GM23338 (cell line): ENCODE measurements around the gene OR2M5. TPM values are rescaled to one million over a fixed set of nuclear protein-coding genes. Genes with fewer than 3 reads are reported as not detected.

Experiments
- ATAC-seq: fragments of 200-7000 bp; cut with Tn5 transposase; 3 replicates; pipeline ENCODE4 v1.9.1; 2020
- DNase-seq: peaks from one replicate; pipeline ENCODE4 v3.0.0-alpha.2; 2015; ENCODE audit warnings: low spot score
- H2AFZ ChIP-seq: fragments of 200-600 bp; sonication (generic); 2 replicates; pipeline ENCODE4 v1.8.0; 2016; ENCODE audit warnings: antibody characterized with exemption, mild to moderate bottlenecking, moderate library complexity
- H3F3A ChIP-seq: fragments of 200-600 bp; sonication (generic); replicated peaks from 2 replicates; pipeline ENCODE4 v1.8.0; 2017; ENCODE audit warnings: antibody characterized with exemption, mixed run types, low read depth
- H3K27ac ChIP-seq: fragments of 200-600 bp; sonication (generic); 2 replicates; pipeline ENCODE4 v1.6.1; 2016; ENCODE audit warnings: low read depth
- H3K27me3 ChIP-seq: fragments of 200-600 bp; sonication (generic); 2 replicates; pipeline ENCODE4 v1.8.0; 2016; ENCODE audit warnings: mild to moderate bottlenecking, mixed run types, moderate library complexity; ENCODE audit not compliant: insufficient read depth
- H3K36me3 ChIP-seq: fragments of 200-600 bp; sonication (generic); 2 replicates; pipeline ENCODE4 v1.8.0; 2016; ENCODE audit warnings: mild to moderate bottlenecking; ENCODE audit not compliant: insufficient read depth
- H3K4me1 ChIP-seq: fragments of 200-600 bp; sonication (generic); 2 replicates; pipeline ENCODE4 v1.8.0; 2016; ENCODE audit warnings: mild to moderate bottlenecking, moderate library complexity; ENCODE audit not compliant: insufficient read depth
- H3K4me2 ChIP-seq: fragments of 200-600 bp; sonication (generic); 2 replicates; pipeline ENCODE4 v1.7.1; 2017; ENCODE audit warnings: mixed run types
- H3K4me3 ChIP-seq: fragments of 200-600 bp; sonication (generic); 2 replicates; pipeline ENCODE4 v1.6.1; 2016; ENCODE audit warnings: mixed run types
- H3K79me2 ChIP-seq: fragments of 200-600 bp; sonication (generic); replicated peaks from 2 replicates; pipeline ENCODE4 v1.8.0; 2017; ENCODE audit warnings: mild to moderate bottlenecking; ENCODE audit not compliant: insufficient read depth
- H3K9me2 ChIP-seq: fragments of 200-600 bp; sonication (generic); 2 replicates; pipeline ENCODE4 v1.8.0; 2017; ENCODE audit not compliant: insufficient read depth
- H4K20me1 ChIP-seq: fragments of 200-600 bp; sonication (generic); replicated peaks from 2 replicates; pipeline ENCODE4 v1.8.0; 2017; ENCODE audit warnings: mild to moderate bottlenecking; ENCODE audit not compliant: insufficient read depth
- H3K27ac Mint-ChIP-seq: 2 replicates; pipeline ENCODE4 v1.8.0; 2020; ENCODE audit warnings: inconsistent platforms, mild to moderate bottlenecking, moderate library complexity, mixed read lengths
- H3K27me3 Mint-ChIP-seq: 3 replicates; pipeline ENCODE4 v1.8.0; 2022; ENCODE audit warnings: low read depth, mild to moderate bottlenecking, moderate library complexity, mixed read lengths, inconsistent platforms; ENCODE audit not compliant: insufficient read depth, poor library complexity
- H3K36me3 Mint-ChIP-seq: 3 replicates; pipeline ENCODE4 v1.8.0; 2021; ENCODE audit warnings: low read depth, mild to moderate bottlenecking, inconsistent platforms, moderate library complexity, mixed read lengths
- H3K4me1 Mint-ChIP-seq: 3 replicates; pipeline ENCODE4 v1.8.0; 2020; ENCODE audit warnings: mild to moderate bottlenecking, inconsistent platforms, mixed read lengths
- H3K4me3 Mint-ChIP-seq: 3 replicates; pipeline ENCODE4 v1.8.0; 2021; ENCODE audit warnings: moderate library complexity, mild to moderate bottlenecking, inconsistent platforms, mixed read lengths
- H3K9me3 Mint-ChIP-seq: 3 replicates; pipeline ENCODE4 v1.8.0; 2020; ENCODE audit warnings: moderate library complexity, mild to moderate bottlenecking, inconsistent platforms, mixed read lengths
- CREB1 ChIP-seq: fragments of 250-450 bp; sonication (Bioruptor Pico); IDR thresholded peaks from 2 replicates; pipeline ENCODE4 v1.5.0; 2020; ENCODE audit warnings: low read depth, mild to moderate bottlenecking, moderate library complexity
- EZH2 ChIP-seq: fragments of 200-600 bp; sonication (generic); IDR thresholded peaks from one replicate; pipeline ENCODE4 v1.8.0; 2017; ENCODE audit warnings: antibody characterized with exemption, mild to moderate bottlenecking, low read depth; ENCODE audit not compliant: unreplicated experiment
- EZH2phosphoT487 ChIP-seq: fragments of 200-600 bp; sonication (generic); IDR thresholded peaks from one replicate; pipeline ENCODE4 v1.8.1; 2018; ENCODE audit warnings: antibody characterized with exemption; ENCODE audit not compliant: unreplicated experiment
- JUNB ChIP-seq: IDR thresholded peaks from one replicate; pipeline ENCODE4 v1.6.1; 2016; ENCODE audit warnings: antibody characterized with exemption; ENCODE audit not compliant: unreplicated experiment
- NANOG ChIP-seq: IDR thresholded peaks from 2 replicates; pipeline ENCODE4 v1.6.1; 2016; ENCODE audit warnings: antibody characterized with exemption, borderline replicate concordance
- POLR2AphosphoS5 ChIP-seq: IDR thresholded peaks from 2 replicates; pipeline ENCODE4 v1.6.1; 2016; ENCODE audit warnings: antibody characterized with exemption, low read depth
- STAT1 ChIP-seq: IDR thresholded peaks from one replicate; pipeline ENCODE4 v1.6.1; 2016; ENCODE audit warnings: antibody characterized with exemption; ENCODE audit not compliant: unreplicated experiment
- ZNF114 ChIP-seq: fragments of 250-450 bp; sonication (Bioruptor Pico); IDR thresholded peaks from 2 replicates; pipeline ENCODE4 v1.5.0; 2020; ENCODE audit warnings: mild to moderate bottlenecking, moderate library complexity
- ZNF331 ChIP-seq: fragments of 250-450 bp; sonication (Bioruptor Pico); IDR thresholded peaks from 2 replicates; pipeline ENCODE4 v1.5.0; 2020; ENCODE audit warnings: low read depth, mild to moderate bottlenecking, moderate library complexity
- polyA plus RNA-seq: library from polyadenylated mRNA; unstranded; fragments of >200 nt; fragmentation: Nextera tagmentation; extraction: Ambion mirVana; gene quantifications from 2 replicates; pipeline ENCODE4 v1.2.1, GENCODE V29; 2016
- total RNA-seq: library from RNA; depleted of rRNA; stranded (reverse); fragments of >200 nt; shearing (Covaris generic); gene quantifications from 2 replicates; pipeline ENCODE4 v1.2.3, GENCODE V29; 2014
- TF ChIP-seq, protein P1 (sequence below): IDR thresholded peaks from 2 replicates; pipeline ENCODE4 v1.6.1; 2016; ENCODE audit warnings: antibody characterized with exemption
- TF ChIP-seq, protein P2 (sequence below): fragments of 250-450 bp; sonication (Bioruptor Pico); IDR thresholded peaks from 2 replicates; pipeline ENCODE4 v1.5.0; 2020; ENCODE audit warnings: mild to moderate bottlenecking, moderate library complexity
- TF ChIP-seq, protein P3 (sequence below): IDR thresholded peaks from one replicate; pipeline ENCODE4 v1.6.1; 2018; ENCODE audit warnings: antibody characterized with exemption; ENCODE audit not compliant: unreplicated experiment
- TF ChIP-seq, protein P4 (sequence below), 2 experiments: fragments of 200-600 bp in 1 of 2; sonication (generic) in 1 of 2; conservative IDR thresholded peaks; 2 replicates each; pipeline versions ENCODE4 v1.5.1 to v1.6.1; 2016 to 2017; ENCODE audit warnings: antibody characterized with exemption in 2 of 2, low read depth in 2 of 2, mild to moderate bottlenecking in 2 of 2, moderate library complexity in 1 of 2

The OR2M5 gene
- total and polyA plus RNA-seq, 2 experiments from 2014 or later, result not detected

DNA sequence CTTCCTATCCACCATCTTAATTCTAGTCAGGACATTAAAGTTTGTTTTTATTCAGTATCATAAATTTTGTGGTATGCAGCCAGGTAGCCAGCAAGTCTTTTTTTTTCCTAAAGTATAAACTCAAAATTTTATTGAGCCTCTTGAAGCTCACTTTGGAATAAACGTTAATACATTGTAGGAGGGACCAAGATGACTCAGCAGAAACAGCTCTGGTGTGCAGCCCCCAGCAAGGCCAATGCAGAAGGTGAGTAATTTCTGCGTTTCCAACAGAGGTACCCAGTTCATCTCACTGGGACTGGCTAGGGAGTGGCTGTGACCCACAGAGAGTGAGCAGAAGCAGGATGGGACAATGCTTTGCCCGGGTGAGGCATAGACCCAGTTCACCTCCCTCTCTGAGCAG lies 42.4 kb downstream of the OR2M5 start:
- Histone ChIP-seq H3K9me2 (no peaks in the 10 kb centered on the region), H2AFZ (no peak overlapping the region), H3K27me3 (no peaks in the 10 kb centered on the region), H4K20me1 (no peaks in the 10 kb centered on the region), H3K79me2 (no peaks in the 10 kb centered on the region), H3K4me1 (no peaks in the 10 kb centered on the region), H3F3A (no peaks in the 10 kb centered on the region), H3K4me3 (no peak overlapping the region), H3K36me3 (peaks cover 14% of the 10 kb centered on the region), H3K4me2 (no peak overlapping the region), H3K27ac (no peak overlapping the region)
- peaks cover 88% of the 10 kb centered on the region for H3K9me3 Mint-ChIP-seq
- no peak overlapping the region for H3K4me3 Mint-ChIP-seq
- DNase-seq (no peak), ATAC-seq (no peak)
- H3K27me3 Mint-ChIP-seq, result peaks cover 2% of the 10 kb centered on the region
- H3K4me1 Mint-ChIP-seq, result no peaks in the 10 kb centered on the region
- H3K27ac Mint-ChIP-seq, result no peak overlapping the region
- H3K36me3 Mint-ChIP-seq, result peaks cover 41% of the 10 kb centered on the region
- TF ChIP-seq POLR2AphosphoS5 (no peak), NANOG (no peak), CREB1 (CRISPR knock-in tag) (no peak), EZH2phosphoT487 (no peak), STAT1 (no peak), EZH2 (no peak), JUNB (no peak), ZNF114 (no peak), ZNF331 (CRISPR knock-in tag) (no peak)
- TF ChIP-seq, protein P1, sequence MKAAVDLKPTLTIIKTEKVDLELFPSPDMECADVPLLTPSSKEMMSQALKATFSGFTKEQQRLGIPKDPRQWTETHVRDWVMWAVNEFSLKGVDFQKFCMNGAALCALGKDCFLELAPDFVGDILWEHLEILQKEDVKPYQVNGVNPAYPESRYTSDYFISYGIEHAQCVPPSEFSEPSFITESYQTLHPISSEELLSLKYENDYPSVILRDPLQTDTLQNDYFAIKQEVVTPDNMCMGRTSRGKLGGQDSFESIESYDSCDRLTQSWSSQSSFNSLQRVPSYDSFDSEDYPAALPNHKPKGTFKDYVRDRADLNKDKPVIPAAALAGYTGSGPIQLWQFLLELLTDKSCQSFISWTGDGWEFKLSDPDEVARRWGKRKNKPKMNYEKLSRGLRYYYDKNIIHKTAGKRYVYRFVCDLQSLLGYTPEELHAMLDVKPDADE, result no peak
- TF ChIP-seq, protein P2, sequence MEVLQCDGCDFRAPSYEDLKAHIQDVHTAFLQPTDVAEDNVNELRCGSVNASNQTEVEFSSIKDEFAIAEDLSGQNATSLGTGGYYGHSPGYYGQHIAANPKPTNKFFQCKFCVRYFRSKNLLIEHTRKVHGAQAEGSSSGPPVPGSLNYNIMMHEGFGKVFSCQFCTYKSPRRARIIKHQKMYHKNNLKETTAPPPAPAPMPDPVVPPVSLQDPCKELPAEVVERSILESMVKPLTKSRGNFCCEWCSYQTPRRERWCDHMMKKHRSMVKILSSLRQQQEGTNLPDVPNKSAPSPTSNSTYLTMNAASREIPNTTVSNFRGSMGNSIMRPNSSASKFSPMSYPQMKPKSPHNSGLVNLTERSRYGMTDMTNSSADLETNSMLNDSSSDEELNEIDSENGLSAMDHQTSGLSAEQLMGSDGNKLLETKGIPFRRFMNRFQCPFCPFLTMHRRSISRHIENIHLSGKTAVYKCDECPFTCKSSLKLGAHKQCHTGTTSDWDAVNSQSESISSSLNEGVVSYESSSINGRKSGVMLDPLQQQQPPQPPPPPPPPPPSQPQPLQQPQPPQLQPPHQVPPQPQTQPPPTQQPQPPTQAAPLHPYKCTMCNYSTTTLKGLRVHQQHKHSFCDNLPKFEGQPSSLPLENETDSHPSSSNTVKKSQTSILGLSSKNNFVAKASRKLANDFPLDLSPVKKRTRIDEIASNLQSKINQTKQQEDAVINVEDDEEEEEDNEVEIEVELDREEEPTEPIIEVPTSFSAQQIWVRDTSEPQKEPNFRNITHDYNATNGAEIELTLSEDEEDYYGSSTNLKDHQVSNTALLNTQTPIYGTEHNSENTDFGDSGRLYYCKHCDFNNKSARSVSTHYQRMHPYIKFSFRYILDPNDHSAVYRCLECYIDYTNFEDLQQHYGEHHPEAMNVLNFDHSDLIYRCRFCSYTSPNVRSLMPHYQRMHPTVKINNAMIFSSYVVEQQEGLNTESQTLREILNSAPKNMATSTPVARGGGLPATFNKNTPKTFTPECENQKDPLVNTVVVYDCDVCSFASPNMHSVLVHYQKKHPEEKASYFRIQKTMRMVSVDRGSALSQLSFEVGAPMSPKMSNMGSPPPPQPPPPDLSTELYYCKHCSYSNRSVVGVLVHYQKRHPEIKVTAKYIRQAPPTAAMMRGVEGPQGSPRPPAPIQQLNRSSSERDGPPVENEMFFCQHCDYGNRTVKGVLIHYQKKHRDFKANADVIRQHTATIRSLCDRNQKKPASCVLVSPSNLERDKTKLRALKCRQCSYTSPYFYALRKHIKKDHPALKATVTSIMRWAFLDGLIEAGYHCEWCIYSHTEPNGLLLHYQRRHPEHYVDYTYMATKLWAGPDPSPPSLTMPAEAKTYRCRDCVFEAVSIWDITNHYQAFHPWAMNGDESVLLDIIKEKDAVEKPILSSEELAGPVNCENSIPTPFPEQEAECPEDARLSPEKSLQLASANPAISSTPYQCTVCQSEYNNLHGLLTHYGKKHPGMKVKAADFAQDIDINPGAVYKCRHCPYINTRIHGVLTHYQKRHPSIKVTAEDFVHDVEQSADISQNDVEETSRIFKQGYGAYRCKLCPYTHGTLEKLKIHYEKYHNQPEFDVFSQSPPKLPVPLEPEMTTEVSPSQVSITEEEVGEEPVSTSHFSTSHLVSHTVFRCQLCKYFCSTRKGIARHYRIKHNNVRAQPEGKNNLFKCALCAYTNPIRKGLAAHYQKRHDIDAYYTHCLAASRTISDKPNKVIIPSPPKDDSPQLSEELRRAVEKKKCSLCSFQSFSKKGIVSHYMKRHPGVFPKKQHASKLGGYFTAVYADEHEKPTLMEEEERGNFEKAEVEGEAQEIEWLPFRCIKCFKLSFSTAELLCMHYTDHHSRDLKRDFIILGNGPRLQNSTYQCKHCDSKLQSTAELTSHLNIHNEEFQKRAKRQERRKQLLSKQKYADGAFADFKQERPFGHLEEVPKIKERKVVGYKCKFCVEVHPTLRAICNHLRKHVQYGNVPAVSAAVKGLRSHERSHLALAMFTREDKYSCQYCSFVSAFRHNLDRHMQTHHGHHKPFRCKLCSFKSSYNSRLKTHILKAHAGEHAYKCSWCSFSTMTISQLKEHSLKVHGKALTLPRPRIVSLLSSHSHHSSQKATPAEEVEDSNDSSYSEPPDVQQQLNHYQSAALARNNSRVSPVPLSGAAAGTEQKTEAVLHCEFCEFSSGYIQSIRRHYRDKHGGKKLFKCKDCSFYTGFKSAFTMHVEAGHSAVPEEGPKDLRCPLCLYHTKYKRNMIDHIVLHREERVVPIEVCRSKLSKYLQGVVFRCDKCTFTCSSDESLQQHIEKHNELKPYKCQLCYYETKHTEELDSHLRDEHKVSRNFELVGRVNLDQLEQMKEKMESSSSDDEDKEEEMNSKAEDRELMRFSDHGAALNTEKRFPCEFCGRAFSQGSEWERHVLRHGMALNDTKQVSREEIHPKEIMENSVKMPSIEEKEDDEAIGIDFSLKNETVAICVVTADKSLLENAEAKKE, result no peak
- TF ChIP-seq, protein P3, sequence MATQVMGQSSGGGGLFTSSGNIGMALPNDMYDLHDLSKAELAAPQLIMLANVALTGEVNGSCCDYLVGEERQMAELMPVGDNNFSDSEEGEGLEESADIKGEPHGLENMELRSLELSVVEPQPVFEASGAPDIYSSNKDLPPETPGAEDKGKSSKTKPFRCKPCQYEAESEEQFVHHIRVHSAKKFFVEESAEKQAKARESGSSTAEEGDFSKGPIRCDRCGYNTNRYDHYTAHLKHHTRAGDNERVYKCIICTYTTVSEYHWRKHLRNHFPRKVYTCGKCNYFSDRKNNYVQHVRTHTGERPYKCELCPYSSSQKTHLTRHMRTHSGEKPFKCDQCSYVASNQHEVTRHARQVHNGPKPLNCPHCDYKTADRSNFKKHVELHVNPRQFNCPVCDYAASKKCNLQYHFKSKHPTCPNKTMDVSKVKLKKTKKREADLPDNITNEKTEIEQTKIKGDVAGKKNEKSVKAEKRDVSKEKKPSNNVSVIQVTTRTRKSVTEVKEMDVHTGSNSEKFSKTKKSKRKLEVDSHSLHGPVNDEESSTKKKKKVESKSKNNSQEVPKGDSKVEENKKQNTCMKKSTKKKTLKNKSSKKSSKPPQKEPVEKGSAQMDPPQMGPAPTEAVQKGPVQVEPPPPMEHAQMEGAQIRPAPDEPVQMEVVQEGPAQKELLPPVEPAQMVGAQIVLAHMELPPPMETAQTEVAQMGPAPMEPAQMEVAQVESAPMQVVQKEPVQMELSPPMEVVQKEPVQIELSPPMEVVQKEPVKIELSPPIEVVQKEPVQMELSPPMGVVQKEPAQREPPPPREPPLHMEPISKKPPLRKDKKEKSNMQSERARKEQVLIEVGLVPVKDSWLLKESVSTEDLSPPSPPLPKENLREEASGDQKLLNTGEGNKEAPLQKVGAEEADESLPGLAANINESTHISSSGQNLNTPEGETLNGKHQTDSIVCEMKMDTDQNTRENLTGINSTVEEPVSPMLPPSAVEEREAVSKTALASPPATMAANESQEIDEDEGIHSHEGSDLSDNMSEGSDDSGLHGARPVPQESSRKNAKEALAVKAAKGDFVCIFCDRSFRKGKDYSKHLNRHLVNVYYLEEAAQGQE, result no peak
- TF ChIP-seq, protein P4, sequence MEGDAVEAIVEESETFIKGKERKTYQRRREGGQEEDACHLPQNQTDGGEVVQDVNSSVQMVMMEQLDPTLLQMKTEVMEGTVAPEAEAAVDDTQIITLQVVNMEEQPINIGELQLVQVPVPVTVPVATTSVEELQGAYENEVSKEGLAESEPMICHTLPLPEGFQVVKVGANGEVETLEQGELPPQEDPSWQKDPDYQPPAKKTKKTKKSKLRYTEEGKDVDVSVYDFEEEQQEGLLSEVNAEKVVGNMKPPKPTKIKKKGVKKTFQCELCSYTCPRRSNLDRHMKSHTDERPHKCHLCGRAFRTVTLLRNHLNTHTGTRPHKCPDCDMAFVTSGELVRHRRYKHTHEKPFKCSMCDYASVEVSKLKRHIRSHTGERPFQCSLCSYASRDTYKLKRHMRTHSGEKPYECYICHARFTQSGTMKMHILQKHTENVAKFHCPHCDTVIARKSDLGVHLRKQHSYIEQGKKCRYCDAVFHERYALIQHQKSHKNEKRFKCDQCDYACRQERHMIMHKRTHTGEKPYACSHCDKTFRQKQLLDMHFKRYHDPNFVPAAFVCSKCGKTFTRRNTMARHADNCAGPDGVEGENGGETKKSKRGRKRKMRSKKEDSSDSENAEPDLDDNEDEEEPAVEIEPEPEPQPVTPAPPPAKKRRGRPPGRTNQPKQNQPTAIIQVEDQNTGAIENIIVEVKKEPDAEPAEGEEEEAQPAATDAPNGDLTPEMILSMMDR (conservative IDR thresholded peaks at IDR 0.05; ENCODE audit: low read depth in 2 of 2), result no peak
